HEK293 (cell line): Measurements from ENCODE around the gene BBC3.

Experiments
- GLIS1 ChIP-seq: fragments of 450-650 bp; formaldehyde crosslinking; IDR thresholded peaks from 2 replicates; pipeline ENCODE4 v1.5.1; 2016; ENCODE audit warnings: missing biosample characterization, missing genetic modification characterization
- HOXD13 ChIP-seq: sonication (generic); formaldehyde crosslinking; IDR thresholded peaks from 2 replicates; pipeline ENCODE4 v1.8.0; 2022; ENCODE audit warnings: missing genetic modification reagents, borderline replicate concordance
- MZF1 ChIP-seq: fragments of 450-650 bp; formaldehyde crosslinking; IDR thresholded peaks from 2 replicates; pipeline ENCODE4 v1.5.1; 2017; ENCODE audit warnings: missing biosample characterization, missing genetic modification characterization, borderline replicate concordance
- REPIN1 ChIP-seq: fragments of 450-650 bp; formaldehyde crosslinking; IDR thresholded peaks from 2 replicates; pipeline ENCODE4 v1.5.1; 2017; ENCODE audit warnings: missing biosample characterization, missing genetic modification characterization, low read depth
- SETDB1 ChIP-seq: IDR thresholded peaks from one replicate; pipeline ENCODE4 v1.6.1; 2017; ENCODE audit warnings: mild to moderate bottlenecking, low read length, moderate library complexity, mixed read lengths; ENCODE audit not compliant: insufficient read length
- SP3 ChIP-seq: fragments of 450-650 bp; formaldehyde crosslinking; IDR thresholded peaks from 2 replicates; pipeline ENCODE4 v1.5.1; 2016; ENCODE audit warnings: missing biosample characterization, missing genetic modification characterization
- ZBTB7A ChIP-seq: fragments of 450-650 bp; formaldehyde crosslinking; IDR thresholded peaks from 2 replicates; pipeline ENCODE4 v1.5.1; 2016; ENCODE audit warnings: low read depth, missing biosample characterization, missing genetic modification characterization
- ZNF114 ChIP-seq: fragments of 450-650 bp; formaldehyde crosslinking; IDR thresholded peaks from 2 replicates; pipeline ENCODE4 v1.5.0; 2017; ENCODE audit warnings: missing biosample characterization, missing genetic modification characterization
- ZNF175 ChIP-seq: fragments of 450-650 bp; formaldehyde crosslinking; IDR thresholded peaks from 2 replicates; pipeline ENCODE4 v1.5.1; 2016; ENCODE audit warnings: missing biosample characterization, missing genetic modification characterization
- ZNF19 ChIP-seq: fragments of 450-650 bp; formaldehyde crosslinking; IDR thresholded peaks from 2 replicates; pipeline ENCODE4; 2016; ENCODE audit warnings: missing biosample characterization, missing genetic modification characterization, low read depth
- ZNF311 ChIP-seq: fragments of 450-650 bp; formaldehyde crosslinking; IDR thresholded peaks from 2 replicates; pipeline ENCODE4 v1.5.1; 2017; ENCODE audit warnings: missing biosample characterization, missing genetic modification characterization, borderline replicate concordance
- ZNF544 ChIP-seq: fragments of 450-650 bp; formaldehyde crosslinking; IDR thresholded peaks from 2 replicates; pipeline ENCODE4 v1.5.0; 2017; ENCODE audit warnings: missing biosample characterization, missing genetic modification characterization
- ZNF555 ChIP-seq: fragments of 450-650 bp; formaldehyde crosslinking; conservative IDR thresholded peaks from 2 replicates; pipeline ENCODE4 v1.5.1; 2017; ENCODE audit warnings: missing biosample characterization, mild to moderate bottlenecking, missing genetic modification characterization, inconsistent platforms
- ZNF747 ChIP-seq: fragments of 450-650 bp; formaldehyde crosslinking; IDR thresholded peaks from 2 replicates; pipeline ENCODE4 v1.5.1; 2016; ENCODE audit warnings: missing biosample characterization, missing genetic modification characterization
- ZNF785 ChIP-seq: fragments of 450-650 bp; formaldehyde crosslinking; IDR thresholded peaks from 2 replicates; pipeline ENCODE4 v1.5.1; 2016; ENCODE audit warnings: missing biosample characterization, missing genetic modification characterization
- ZNF791 ChIP-seq: fragments of 450-650 bp; formaldehyde crosslinking; IDR thresholded peaks from 2 replicates; pipeline ENCODE4 v1.5.1; 2016; ENCODE audit warnings: missing biosample characterization, missing genetic modification characterization
- TF ChIP-seq, protein P1 (sequence below): fragments of 450-650 bp; formaldehyde crosslinking; IDR thresholded peaks from 2 replicates; pipeline ENCODE4 v1.5.1; 2016; ENCODE audit warnings: missing biosample characterization, missing genetic modification characterization
- TF ChIP-seq, protein P2 (sequence below): fragments of 450-650 bp; formaldehyde crosslinking; IDR thresholded peaks from 2 replicates; pipeline ENCODE4 v1.5.1; 2016; ENCODE audit warnings: missing biosample characterization, missing genetic modification characterization
- TF ChIP-seq, protein P3 (sequence below): fragments of 450-650 bp; formaldehyde crosslinking; IDR thresholded peaks from 2 replicates; pipeline ENCODE4 v1.5.1; 2016; ENCODE audit warnings: missing biosample characterization, missing genetic modification characterization
- TF ChIP-seq, protein P4 (sequence below): fragments of 450-650 bp; formaldehyde crosslinking; IDR thresholded peaks from 2 replicates; pipeline ENCODE4 v1.5.1; 2016; ENCODE audit warnings: missing biosample characterization, missing genetic modification characterization
- TF ChIP-seq, protein P5 (sequence below): fragments of 450-650 bp; formaldehyde crosslinking; IDR thresholded peaks from 2 replicates; pipeline ENCODE4 v1.5.1; 2016; ENCODE audit warnings: missing biosample characterization, missing genetic modification characterization, low read depth
- TF ChIP-seq, protein P6 (sequence below): fragments of 450-650 bp; formaldehyde crosslinking; IDR thresholded peaks from 2 replicates; pipeline ENCODE4 v1.5.1; 2016; ENCODE audit warnings: missing biosample characterization, missing genetic modification characterization
- TF ChIP-seq, protein P7 (sequence below): fragments of 450-650 bp; formaldehyde crosslinking; IDR thresholded peaks from 2 replicates; pipeline ENCODE4 v1.5.1; 2017; ENCODE audit warnings: missing biosample characterization, missing genetic modification characterization

BBC3 gene

DNA sequence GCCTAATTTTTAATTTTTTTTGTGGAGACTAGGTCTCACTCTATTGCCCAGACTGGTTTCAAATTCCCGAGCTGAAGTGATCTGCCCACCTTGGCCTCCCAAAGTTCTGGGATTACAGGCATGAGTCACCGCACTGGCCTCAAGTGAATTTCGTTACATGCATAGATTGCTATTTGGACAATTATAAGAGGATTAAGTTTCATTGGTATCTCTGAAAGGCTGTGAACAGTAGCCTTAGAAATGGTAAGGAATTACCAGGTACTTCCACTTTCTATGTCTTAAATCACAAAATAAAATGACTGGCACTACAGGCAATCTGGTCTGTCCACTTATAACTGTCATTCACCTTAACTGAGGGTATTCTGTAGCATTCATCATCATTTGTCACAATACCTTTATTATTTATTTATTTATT is 22.5 kb upstream of the BBC3 start (continued):
- TF ChIP-seq, protein P1, sequence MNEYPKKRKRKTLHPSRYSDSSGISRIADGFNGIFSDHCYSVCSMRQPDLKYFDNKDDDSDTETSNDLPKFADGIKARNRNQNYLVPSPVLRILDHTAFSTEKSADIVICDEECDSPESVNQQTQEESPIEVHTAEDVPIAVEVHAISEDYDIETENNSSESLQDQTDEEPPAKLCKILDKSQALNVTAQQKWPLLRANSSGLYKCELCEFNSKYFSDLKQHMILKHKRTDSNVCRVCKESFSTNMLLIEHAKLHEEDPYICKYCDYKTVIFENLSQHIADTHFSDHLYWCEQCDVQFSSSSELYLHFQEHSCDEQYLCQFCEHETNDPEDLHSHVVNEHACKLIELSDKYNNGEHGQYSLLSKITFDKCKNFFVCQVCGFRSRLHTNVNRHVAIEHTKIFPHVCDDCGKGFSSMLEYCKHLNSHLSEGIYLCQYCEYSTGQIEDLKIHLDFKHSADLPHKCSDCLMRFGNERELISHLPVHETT (tag by site-specific recombination), result peak; percentile 83; the same call in 1 of the 2 replicates
- TF ChIP-seq, protein P2, sequence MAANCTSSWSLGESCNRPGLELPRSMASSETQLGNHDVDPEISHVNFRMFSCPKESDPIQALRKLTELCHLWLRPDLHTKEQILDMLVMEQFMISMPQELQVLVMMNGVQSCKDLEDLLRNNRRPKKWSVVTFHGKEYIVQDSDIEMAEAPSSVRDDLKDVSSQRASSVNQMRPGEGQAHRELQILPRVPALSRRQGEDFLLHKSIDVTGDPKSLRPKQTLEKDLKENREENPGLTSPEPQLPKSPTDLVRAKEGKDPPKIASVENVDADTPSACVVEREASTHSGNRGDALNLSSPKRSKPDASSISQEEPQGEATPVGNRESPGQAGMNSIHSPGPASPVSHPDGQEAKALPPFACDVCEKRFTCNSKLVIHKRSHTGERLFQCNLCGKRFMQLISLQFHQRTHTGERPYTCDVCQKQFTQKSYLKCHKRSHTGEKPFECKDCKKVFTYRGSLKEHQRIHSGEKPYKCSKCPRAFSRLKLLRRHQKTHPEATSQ, result no peak
- TF ChIP-seq SETDB1 (no peak), REPIN1 (tag by site-specific recombination) (no peak), MZF1 (peak; percentile 12; the same call in 1 of the 2 replicates), GLIS1 (tag by site-specific recombination) (peak; percentile 80), ZNF791 (tag by site-specific recombination) (no peak), ZNF175 (no peak), ZNF747 (tag by site-specific recombination) (no peak), ZNF114 (tag by site-specific recombination) (no peak), ZNF19 (no peak), HOXD13 (CRISPR knock-in tag) (no peak), ZBTB7A (no peak), ZNF555 (no peak), ZNF311 (no peak), SP3 (tag by site-specific recombination) (peak; percentile 44; the same call in 1 of the 2 replicates), ZNF544 (tag by site-specific recombination) (no peak), ZNF785 (tag by site-specific recombination) (no peak)
- TF ChIP-seq, protein P3, sequence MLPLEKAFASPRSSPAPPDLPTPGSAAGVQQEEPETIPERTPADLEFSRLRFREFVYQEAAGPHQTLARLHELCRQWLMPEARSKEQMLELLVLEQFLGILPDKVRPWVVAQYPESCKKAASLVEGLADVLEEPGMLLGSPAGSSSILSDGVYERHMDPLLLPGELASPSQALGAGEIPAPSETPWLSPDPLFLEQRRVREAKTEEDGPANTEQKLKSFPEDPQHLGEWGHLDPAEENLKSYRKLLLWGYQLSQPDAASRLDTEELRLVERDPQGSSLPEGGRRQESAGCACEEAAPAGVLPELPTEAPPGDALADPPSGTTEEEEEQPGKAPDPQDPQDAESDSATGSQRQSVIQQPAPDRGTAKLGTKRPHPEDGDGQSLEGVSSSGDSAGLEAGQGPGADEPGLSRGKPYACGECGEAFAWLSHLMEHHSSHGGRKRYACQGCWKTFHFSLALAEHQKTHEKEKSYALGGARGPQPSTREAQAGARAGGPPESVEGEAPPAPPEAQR (tag by site-specific recombination), result no peak
- TF ChIP-seq, protein P4, sequence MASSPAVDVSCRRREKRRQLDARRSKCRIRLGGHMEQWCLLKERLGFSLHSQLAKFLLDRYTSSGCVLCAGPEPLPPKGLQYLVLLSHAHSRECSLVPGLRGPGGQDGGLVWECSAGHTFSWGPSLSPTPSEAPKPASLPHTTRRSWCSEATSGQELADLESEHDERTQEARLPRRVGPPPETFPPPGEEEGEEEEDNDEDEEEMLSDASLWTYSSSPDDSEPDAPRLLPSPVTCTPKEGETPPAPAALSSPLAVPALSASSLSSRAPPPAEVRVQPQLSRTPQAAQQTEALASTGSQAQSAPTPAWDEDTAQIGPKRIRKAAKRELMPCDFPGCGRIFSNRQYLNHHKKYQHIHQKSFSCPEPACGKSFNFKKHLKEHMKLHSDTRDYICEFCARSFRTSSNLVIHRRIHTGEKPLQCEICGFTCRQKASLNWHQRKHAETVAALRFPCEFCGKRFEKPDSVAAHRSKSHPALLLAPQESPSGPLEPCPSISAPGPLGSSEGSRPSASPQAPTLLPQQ (tag by site-specific recombination), result peak; percentile 68; the same call in 1 of the 2 replicates
- TF ChIP-seq, protein P5, sequence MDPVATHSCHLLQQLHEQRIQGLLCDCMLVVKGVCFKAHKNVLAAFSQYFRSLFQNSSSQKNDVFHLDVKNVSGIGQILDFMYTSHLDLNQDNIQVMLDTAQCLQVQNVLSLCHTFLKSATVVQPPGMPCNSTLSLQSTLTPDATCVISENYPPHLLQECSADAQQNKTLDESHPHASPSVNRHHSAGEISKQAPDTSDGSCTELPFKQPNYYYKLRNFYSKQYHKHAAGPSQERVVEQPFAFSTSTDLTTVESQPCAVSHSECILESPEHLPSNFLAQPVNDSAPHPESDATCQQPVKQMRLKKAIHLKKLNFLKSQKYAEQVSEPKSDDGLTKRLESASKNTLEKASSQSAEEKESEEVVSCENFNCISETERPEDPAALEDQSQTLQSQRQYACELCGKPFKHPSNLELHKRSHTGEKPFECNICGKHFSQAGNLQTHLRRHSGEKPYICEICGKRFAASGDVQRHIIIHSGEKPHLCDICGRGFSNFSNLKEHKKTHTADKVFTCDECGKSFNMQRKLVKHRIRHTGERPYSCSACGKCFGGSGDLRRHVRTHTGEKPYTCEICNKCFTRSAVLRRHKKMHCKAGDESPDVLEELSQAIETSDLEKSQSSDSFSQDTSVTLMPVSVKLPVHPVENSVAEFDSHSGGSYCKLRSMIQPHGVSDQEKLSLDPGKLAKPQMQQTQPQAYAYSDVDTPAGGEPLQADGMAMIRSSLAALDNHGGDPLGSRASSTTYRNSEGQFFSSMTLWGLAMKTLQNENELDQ (tag by site-specific recombination), result no peak
- TF ChIP-seq, protein P6, sequence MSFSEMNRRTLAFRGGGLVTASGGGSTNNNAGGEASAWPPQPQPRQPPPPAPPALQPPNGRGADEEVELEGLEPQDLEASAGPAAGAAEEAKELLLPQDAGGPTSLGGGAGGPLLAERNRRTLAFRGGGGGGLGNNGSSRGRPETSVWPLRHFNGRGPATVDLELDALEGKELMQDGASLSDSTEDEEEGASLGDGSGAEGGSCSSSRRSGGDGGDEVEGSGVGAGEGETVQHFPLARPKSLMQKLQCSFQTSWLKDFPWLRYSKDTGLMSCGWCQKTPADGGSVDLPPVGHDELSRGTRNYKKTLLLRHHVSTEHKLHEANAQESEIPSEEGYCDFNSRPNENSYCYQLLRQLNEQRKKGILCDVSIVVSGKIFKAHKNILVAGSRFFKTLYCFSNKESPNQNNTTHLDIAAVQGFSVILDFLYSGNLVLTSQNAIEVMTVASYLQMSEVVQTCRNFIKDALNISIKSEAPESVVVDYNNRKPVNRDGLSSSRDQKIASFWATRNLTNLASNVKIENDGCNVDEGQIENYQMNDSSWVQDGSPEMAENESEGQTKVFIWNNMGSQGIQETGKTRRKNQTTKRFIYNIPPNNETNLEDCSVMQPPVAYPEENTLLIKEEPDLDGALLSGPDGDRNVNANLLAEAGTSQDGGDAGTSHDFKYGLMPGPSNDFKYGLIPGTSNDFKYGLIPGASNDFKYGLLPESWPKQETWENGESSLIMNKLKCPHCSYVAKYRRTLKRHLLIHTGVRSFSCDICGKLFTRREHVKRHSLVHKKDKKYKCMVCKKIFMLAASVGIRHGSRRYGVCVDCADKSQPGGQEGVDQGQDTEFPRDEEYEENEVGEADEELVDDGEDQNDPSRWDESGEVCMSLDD (tag by site-specific recombination), result no peak
- TF ChIP-seq, protein P7, sequence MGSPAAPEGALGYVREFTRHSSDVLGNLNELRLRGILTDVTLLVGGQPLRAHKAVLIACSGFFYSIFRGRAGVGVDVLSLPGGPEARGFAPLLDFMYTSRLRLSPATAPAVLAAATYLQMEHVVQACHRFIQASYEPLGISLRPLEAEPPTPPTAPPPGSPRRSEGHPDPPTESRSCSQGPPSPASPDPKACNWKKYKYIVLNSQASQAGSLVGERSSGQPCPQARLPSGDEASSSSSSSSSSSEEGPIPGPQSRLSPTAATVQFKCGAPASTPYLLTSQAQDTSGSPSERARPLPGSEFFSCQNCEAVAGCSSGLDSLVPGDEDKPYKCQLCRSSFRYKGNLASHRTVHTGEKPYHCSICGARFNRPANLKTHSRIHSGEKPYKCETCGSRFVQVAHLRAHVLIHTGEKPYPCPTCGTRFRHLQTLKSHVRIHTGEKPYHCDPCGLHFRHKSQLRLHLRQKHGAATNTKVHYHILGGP (tag by site-specific recombination), result no peak; the same call in 1 of the 2 replicates
